Measurements from ENCODE around the gene AJAP1.

AJAP1 gene

DNA sequence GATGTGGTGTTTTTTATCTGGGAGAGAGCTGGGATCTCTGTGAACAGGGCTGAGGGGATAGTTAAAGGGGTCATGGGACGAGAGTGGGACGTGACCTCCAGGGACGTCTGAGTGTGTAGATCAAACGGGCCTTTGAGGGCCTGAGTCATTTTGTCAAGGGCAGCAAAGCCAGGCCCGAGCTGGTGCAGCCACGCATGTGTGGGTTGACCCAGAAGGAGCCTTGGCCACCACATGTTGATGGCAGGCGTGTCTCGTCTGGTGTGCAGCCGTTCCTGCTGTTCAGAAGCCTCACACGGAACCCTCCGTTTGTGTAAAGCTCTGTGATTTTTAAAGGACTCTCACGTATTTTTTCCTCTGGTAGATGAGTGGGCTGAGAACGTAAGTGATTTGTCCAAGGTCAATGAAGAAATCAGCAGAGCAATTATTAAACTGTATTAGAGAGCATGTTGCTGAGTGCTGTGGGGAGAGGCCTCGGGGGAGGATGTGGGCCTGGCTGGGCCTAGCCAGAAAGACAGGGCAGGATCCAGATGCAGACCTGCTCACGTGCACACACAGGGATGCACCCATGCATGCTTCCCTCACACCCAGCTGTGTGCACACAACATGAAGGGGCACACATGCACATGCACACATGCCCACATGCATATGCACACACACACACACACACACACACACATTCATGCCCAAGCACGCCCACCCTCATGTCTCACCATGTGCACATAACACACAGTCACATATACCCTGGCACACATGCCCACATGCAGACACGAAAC, 89.8 kb downstream of the AJAP1 start:
- DNase-seq = no peak

DNA sequence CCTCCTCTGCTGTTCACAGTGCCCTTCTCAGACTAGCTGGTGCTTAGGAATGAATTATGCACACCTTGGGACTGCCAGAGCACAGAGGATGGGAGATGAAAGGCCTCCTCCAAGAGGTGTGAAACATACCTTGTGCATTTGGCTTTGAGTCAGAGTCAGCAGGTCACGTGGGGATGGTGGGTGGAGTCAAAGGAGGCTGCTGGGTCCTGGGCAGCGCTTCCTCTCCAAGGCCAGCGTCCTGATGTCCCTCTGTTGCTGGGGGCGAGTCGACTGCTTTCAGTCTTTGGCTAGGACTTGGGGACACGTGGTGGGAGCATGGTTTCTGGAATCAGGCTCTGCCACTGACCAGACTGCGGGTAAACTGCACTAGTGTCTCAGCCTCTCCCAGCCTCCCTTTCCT, 91.2 kb downstream of the AJAP1 start:
- DNase-seq = no peak

DNA sequence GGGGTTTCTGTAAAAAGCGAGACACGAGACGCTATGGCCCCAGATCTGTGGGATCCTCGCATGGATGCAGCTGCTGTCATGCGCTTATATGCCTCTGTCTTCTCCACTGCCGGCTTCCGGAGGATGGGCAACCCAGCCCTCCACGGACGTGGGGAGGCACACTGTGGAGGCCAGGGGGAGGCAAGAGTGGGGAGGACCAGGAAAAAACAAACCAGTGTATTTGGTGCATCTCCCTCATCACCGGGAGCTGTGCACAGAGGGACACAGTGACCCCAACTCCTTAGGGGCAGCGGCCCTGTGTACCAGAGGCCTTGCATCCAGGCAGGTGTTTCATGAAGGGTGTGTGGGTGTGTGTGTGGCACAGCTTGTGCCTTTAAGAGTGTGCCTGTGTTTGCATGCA, 95.0 kb downstream of the AJAP1 start:
- no peak for DNase-seq

DNA sequence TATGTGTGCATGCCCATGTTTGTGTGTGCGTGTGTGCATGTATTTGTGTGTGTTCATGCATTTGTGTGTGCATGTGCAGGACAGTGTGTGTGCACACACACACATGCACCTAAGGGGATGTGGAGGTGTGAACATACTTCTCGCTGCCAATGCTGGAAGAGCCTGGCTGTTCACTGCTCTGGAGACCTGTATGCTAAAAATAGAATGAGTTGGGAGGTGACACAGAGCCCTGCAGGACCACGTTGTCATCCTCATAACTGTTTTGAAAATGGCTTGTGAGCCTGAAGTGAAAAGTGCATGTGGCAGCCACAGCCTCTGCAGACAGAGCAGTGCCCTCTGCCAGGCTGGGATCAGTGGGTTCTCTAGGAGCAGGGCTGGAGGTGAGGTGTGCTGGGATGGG, 95.8 kb downstream of the AJAP1 start:
- no peak for DNase-seq

DNA sequence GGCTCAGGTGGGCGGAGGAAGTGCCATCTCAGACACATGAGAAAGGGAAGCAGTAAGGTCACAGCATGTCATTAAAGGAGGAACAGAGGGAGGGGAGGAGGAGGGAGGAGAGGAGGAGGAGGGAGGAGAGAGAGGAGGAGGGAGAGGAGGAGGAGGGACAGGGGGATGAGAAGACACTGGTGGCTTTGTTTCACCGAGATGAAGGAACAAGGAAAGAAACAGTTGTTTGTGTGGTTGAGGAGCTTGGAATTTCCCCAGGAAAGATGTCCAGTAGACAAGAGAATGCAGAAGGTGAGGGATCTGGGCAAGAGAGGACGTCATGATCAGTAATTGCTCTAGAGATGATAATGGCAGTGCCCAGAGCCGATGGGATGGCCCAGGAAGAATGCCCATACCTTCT, 97.7 kb downstream of the AJAP1 start:
- no peak for DNase-seq

DNA sequence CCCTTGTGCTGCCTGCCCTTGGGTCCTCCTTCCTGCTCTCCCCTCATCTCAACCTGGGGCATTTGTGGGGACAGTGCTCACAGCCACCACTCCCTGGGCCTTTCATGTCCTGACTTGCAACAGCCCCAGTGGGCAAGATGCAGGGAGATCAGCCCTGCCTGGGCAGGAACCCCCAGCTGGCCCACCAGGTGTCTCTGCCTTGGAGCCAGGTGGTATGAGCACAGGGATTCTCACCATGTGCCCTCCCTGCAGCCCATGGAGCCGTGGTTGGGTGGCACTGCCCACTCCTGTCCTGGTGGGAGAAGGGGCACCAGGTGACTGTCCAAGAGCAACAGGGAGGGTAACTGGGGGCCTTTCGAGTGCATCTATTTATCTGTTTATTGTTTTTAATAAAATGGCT, 100.4 kb downstream of the AJAP1 start:
- DNase-seq = no peak

DNA sequence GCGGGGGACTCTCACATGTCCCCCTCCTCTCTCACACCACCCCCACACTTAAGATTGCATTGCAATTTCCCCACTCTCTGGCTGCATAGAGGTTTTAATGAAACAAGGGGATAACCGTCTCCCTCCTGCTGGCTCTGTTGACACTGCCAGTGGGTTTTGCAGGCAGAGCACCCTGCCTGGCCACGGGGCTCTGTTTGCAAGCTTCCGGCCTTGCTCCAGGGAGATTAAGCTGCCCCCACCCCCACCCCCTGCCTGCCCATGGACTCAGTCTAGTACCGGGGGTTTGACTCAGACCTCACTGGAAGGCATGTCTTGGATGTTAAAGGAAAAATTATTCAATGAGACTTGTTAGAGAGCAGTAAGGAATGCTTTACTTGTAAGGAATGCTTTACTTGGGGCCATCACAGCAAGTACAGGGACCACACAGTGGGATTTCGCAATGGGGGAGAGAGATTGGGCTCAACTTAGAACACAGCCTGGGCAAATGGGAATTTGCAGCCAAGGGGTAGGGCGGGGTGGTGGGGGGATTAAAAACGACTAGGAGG, 101.0 kb downstream of the AJAP1 start:
- no peak for DNase-seq

DNA sequence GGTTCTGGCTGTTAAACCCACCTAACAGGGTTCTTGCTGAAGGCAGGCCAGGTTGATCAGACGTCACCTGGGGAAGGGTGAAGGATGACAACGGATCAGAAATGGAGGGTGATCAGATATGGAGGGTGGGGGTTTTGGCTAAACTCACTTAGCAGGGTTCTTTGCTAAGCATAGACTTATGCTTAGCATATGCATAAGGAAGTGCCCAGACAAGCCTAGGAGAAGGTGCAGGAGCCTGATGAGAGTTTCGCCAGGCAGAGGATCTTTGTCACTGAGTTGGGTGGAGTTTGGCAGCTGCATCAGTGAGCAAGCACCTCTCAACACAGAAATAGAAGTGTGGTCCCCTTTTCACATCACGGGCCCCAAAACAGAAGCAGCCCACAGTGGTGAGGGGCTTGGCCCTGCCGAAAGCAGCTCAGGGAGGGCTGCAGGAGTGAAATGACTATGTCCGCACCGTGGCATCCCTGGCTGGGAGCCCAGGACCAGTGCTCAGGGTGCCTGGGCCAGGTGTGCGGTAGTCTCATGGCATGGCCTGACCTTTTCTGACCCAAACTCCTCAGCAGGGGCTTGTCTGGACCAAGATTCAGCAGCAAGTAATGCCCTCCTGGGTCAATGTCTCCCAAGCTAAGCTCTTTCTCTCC, 101.6 kb downstream of the AJAP1 start:
- DNase-seq = no peak

DNA sequence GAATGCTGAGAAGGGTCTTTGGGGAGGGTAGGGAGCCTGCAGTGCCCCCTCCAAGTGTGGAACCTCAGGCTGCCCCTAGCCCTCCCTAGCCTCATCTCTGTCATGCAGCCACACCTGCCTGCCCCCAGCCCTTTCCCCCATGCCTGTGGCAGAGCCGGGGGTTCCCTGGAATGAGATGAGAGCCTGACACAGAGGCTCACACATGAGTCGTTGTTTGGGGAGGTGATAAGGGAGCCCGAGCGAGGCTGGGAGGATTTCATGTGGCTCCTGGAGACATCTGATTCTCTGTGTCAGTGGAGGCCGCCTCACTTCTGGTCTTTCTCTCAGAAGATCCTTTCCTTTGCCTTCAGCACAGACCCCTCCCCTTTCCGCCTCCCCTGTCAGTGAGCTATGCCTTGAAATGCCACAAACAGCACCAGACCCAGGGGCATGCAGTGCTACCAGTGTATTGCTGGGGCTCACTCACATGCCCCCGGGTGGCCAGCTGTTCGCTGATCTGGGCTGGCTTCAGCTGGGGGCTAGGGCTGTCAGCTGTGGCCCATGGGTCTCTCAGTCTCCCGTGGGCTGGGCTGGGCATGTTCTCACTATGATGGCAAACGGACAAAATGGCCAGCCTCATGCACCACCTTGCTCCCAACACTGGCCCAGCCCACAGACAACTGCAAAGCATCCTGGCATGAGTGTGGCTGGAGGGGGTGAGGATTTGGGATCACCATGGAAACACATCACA, 102.6 kb downstream of the AJAP1 start:
- DNase-seq = no peak

DNA sequence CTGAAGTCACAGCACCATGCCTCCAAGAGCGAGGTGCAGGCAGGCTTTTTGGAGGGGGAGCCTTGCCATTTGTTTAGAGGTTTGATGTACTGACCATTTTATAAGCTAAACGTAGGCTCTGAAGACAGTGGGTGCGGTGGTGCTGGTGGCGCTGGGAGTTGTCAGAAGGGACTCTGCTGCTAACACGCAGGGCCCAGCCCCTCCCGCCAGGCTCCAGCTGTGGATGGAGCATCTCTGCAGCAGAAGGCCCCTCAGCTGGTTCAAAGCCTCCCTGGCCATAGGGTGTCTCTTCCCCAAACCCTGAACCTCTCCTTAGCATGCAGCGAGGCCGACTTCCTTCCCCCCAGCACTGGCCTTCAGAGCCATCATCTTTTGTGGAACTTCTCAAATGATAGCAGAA, 105.3 kb downstream of the AJAP1 start:
- no peak for DNase-seq

DNA sequence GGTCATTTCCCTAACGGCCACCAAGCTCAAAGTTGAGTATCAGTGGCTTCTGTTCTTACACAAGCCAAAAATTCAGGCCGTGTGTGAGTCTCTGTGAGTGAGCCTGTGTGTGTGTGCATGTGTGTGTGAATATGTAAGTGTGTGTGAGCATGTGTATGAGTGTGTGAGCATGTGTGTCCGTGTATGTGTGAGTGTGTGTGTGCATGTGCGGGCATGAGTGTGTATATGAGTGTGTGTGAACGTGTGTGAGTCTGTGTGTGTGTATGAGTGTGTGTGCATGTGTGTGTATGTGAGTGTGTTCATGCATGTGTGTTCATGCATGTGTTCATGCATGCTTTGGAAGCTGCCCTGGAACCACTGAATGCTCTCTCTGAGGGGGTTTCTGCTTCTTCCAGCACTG, 105.7 kb downstream of the AJAP1 start:
- no peak for DNase-seq

DNA sequence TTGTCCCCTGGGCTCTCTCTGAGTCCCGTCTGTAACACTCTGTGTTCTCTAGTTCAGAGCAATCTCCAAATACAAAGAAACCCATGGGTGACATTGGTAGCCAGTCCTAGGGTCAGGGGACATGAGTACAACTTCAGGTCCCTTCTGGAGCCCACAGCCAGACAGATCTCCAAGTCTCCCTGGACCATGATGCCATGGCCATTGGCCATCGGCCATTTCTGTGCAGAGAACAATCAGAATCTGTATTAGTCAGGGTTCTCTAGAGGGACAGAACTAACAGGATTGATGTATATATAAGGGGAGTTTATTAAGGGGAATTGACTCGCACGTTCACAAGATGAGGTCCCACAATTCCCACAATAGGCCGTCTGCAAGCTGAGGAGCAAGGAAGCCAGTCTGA, 106.9 kb downstream of the AJAP1 start:
- no peak for DNase-seq

DNA sequence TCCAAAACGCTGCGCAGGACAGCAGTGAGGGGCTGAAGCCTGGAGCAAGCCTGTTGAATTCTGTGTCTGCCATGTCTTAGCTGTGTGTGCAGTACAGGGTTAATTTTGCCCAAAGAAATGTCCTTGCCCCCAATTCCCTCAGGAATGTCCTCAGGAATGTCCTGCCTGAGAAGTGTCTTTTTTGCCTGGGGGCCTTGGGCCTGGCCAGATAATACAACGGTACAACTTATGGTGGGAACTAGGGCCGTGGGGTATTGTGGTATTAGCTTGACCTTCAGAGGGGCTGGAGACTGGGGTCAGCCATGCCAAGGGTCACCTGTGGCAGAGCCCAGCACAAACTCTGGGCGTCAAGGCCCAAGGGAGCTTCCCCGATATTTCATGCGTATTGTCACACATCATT, 107.7 kb downstream of the AJAP1 start:
- no peak for DNase-seq

DNA sequence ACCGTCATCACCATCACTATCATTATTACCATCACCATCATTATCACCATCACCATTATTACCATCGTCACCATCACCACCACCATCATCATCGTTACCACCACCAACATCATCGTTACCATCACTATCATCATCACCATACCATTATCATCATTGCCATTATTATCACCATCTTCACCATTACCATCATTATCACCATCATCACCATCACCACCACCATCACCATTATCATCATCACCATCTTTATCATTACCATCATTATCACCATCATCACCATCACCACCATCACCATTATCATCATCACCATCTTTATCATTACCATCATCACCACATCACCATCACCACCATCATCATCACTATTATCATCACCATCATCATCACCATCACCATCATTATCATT, 112.9 kb downstream of the AJAP1 start:
- no peak for DNase-seq

DNA sequence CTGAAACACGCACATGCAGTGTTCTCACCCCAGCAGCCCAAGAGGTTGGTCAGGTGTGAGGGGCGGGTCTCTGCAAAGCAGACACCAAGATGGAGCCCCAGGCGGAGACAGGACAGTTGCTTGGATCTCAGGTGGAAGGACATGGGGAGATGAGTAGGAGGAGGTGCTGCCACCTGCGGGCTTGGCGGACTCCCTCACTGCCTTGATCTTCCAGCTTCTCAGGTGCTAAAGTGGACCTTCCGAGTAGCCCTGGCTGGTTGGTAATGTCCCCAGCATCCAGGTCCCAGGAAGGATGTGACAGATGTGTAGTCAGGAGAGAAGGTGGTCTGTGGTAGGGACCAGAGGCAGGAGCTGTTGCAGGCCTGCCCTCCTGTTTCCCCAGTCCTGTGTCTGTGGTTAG, 114.1 kb downstream of the AJAP1 start:
- DNase-seq = no peak

DNA sequence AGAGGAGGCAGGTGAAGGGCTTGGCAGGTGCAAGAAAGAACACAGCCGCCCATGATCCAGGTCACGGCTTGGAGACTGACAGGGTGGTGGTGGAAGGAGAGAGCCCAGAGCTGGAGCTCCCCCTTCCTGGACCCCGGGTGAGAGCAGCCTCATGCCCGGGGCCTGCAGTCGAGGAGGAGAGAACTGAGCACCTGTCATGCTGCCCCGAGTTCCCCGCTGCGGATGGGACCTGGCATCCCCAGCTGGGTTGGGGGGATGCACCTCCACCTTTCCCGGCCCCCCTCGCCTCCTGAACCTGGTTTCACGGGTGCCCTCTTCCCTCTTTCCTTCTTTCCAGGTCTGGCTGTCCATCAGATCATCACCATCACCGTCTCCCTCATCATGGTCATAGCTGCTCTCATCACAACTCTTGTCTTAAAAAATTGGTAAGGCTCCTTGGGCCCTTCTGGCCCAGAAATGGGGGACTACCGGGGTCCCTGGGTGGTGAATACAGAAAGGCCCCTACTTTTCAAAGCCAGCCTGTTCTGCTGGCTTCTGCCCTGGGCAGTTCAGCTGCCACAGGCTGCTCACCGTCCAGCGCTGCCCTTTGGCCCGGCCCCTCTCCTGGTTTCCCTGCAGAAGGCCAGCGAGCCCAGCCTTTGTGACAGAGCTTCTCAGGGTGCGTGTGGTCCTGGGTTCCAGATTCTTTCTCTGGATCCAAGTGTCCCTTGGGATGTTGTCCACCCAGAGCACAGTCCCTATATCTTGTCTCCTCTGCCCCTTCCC, 115.3 kb downstream of the AJAP1 start:
- DNase-seq = no peak

DNA sequence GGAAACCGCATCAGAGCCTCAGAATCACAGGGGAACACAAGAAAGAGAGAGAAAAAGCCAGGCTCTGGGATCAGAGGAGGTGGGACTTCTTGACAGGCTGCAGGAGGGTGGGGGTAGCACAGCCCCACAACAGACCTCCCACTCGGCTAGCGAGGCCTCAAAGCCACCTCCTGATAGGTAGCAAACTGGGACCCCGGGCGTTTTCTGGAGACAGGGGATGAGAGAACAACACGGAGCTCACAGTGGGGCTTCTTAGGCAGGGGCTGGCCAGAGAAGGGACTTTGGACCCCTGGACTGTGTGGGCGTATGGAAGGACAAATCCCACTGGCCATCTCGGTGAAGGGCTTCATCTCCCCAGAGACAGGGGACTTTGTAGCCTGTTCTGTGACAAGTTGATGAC, 116.3 kb downstream of the AJAP1 start:
- DNase-seq = no peak

DNA sequence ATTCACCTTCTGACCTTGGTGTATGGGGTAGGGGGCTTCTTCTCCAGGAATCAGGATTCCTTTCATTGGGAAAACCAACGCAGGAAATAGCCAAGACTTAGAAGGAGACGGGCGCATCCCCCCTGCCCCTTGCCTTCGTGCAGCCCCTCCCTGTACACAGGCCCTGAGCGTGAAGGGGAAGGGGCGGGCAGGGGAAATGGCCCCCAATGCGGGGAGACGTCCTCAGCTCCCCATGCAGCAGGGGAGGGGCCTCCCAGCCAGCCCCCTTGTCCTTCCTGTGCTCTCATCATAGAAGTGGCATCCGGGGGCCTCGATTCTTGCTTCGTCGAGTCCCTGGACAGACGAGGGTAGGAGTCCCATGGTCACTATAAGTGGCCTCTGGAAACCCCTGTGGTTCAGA, 116.9 kb downstream of the AJAP1 start:
- no peak for DNase-seq

DNA sequence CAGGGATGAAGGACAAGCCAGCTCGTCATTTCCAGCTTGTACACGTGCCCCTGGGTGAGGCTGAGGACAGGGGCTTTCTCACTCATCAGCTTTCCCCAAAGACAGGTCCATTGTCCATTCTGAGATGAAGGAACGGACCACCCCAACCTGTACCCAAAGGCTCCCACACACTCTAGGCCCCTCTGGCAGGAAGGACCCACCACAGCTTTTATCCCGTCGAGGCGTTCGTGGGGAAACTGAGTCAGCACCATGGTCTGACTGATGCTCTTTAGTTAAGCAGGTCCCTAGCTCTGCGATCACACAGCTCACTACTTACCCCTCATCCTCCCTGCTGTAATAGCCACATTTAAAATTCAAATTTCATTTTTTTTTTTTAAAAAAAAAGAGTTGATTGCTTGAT, 117.3 kb downstream of the AJAP1 start:
- no peak for DNase-seq

DNA sequence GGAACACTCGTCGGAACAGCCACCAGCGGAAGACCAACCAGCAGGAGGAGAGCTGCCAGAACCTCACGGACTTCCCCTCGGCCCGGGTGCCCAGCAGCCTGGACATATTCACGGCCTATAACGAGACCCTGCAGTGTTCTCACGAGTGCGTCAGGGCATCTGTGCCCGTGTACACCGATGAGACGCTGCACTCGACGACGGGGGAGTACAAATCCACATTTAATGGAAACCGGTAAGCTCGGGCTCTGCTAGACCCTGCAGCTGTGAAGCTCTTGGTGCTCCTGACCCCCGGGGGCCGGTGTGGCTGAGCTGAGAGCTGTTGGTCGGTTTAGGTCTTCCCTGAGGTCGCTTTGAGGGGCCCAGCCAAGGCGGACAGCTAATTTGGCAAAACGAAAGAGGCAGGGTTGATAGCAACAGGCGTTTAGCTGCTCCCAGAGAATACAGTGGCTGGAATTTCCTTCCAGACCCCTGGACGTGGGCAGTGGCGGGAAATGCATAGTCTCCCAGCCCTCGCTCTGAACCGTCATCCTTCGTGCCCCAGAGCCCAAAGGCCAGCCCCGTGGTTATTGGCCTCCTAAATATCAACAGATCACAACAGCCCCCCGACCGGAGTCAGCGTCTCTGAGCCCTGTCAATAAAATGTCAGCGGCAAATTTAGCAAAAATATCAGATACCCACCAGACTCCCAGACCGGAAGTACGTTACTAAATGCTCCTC, 118.0 kb downstream of the AJAP1 start:
- no peak for DNase-seq

DNA sequence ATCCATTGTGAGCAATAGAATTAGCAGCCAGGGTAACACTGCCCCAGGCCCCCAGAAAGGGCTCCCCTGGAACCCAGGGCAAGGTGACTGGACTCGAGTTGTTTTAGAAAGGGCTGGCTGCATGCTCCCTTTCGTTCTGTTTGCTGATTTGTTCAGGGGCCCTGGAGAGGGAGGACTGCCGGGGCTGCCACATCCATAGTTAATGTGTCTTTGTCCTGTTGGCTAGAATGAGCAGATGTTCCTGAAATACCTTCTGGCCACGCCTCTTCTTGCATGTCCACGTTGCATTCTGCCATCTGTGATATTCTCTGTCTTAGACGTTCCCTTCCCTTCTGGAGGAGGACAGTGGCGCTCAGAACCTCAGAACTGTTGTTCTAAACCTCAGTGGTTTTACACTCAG, 118.8 kb downstream of the AJAP1 start:
- DNase-seq = no peak

DNA sequence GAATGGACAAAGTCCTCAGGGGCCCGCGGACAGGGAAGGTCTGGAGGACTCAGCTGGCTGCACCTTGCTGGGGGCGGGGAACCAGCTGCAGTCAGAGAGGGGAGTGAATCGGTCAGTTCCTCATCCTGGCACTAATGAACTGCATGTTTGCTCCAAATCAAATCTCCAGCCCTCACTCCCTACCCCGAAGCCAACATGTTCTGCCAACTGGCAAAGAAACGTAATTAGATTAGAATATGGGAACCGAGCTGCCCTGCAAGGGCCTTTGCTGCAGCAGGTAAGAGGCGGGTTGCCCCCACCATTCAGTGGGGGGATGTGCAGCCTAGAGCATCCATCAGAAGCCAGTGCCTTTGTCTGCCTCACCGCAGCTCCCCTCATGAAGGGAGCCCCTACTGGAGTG, 121.1 kb downstream of the AJAP1 start:
- no peak for DNase-seq

DNA sequence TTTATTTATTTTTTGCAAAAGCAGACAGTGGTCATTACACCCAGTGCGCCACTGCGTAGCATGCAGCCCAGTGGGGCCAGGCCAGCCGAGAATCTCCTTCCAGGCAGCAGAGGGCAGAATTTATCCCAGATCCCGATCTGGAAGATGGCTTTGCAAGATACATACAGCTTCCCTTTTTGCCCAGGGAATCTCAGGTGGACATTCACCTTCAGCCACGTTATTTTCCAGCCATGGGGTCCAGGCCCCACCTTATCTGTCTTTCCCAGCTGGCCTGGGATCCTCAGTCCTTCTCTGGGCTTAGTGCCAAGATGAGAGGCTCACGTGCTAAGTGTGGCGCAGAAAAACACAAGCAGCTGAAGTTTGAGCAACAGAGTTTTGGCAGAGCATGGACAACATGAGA, 123.6 kb downstream of the AJAP1 start:
- peak; percentile 64 for DNase-seq
